Type B pancreatic cell (in vitro differentiated cells): ENCODE data around the gene TWIST2. TPM values are rescaled to one million over a fixed set of nuclear protein-coding genes. Genes with fewer than 3 reads are reported as not detected.

Source experiments
- DNase-seq: peaks from one replicate; pipeline ENCODE4 v3.0.0; 2021; ENCODE audit warnings: mixed read lengths; ENCODE audit not compliant: unreplicated experiment; ENCODE audit errors: extremely low spot score
- H3K27ac Mint-ChIP-seq: 2 replicates; pipeline ENCODE4 v1.8.0; 2021; ENCODE audit warnings: mild to moderate bottlenecking, mixed read lengths
- H3K27me3 Mint-ChIP-seq: 2 replicates; pipeline ENCODE4 v1.8.0; 2021; ENCODE audit warnings: mixed read lengths
- H3K36me3 Mint-ChIP-seq: 2 replicates; pipeline ENCODE4 v1.8.0; 2021; ENCODE audit warnings: mixed read lengths
- H3K4me1 Mint-ChIP-seq: one replicate; pipeline ENCODE4 v1.8.0; 2021; ENCODE audit warnings: mixed read lengths; ENCODE audit not compliant: unreplicated experiment
- H3K4me3 Mint-ChIP-seq: 2 replicates; pipeline ENCODE4 v1.8.0; 2021; ENCODE audit warnings: mild to moderate bottlenecking, mixed read lengths
- H3K9me3 Mint-ChIP-seq: 2 replicates; pipeline ENCODE4 v1.8.0; 2021; ENCODE audit warnings: mixed read lengths
- total RNA-seq: library from RNA; stranded (reverse); gene quantifications from 2 replicates; pipeline ENCODE4 v1.2.1, GENCODE V29; 2021; ENCODE audit warnings: low replicate concordance
- TF ChIP-seq, protein P1 (sequence below): fragments of 200-600 bp; sonication (generic); conservative IDR thresholded peaks from 2 replicates; pipeline ENCODE4 v1.5.0; 2021; ENCODE audit warnings: antibody characterized with exemption, mild to moderate bottlenecking

TWIST2 gene
- total RNA-seq, 1 donor from 2014 or later = 27.3 TPM

DNA sequence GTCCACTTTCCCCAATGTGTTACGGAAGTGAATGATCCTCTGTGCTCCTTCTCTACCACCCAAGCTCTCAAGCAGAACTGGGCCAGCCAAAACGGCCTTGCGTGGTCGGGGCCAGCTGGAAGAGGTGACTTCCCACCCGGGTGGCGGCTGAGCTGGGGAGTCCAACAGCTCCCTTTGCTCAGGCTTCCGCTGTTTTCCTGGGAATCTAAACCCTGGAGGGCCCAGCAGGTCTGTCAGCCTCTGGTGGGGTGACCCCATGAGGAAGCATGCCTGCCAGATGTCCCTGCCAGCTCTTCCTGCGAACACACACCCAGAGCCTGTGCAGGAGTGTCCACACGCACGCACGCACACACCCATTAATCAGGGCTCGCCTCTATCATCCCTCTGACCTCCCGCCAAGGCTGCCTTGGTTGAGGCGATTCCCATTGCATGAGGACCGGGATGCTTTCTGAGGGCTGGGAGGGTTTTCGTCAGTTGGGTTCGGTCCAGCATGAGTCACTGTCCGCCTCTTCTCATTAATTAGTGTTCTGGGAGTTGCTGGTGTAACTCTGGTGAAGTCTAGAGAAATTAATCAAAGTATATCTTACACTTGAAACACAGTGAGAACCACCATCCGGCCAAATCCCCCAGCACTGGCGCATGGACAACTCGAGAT is 90.6 kb downstream of the TWIST2 start:
- TF ChIP-seq, protein P1, sequence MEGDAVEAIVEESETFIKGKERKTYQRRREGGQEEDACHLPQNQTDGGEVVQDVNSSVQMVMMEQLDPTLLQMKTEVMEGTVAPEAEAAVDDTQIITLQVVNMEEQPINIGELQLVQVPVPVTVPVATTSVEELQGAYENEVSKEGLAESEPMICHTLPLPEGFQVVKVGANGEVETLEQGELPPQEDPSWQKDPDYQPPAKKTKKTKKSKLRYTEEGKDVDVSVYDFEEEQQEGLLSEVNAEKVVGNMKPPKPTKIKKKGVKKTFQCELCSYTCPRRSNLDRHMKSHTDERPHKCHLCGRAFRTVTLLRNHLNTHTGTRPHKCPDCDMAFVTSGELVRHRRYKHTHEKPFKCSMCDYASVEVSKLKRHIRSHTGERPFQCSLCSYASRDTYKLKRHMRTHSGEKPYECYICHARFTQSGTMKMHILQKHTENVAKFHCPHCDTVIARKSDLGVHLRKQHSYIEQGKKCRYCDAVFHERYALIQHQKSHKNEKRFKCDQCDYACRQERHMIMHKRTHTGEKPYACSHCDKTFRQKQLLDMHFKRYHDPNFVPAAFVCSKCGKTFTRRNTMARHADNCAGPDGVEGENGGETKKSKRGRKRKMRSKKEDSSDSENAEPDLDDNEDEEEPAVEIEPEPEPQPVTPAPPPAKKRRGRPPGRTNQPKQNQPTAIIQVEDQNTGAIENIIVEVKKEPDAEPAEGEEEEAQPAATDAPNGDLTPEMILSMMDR = no peak
- Mint-ChIP-seq H3K27ac (no peak overlapping the region), H3K4me1 (peaks cover 5% of the 10 kb centered on the region), H3K36me3 (no peaks in the 10 kb centered on the region), H3K9me3 (no peaks in the 10 kb centered on the region), H3K4me3 (no peak overlapping the region), H3K27me3 (peaks cover 10% of the 10 kb centered on the region)
- peak; percentile 60 for DNase-seq

DNA sequence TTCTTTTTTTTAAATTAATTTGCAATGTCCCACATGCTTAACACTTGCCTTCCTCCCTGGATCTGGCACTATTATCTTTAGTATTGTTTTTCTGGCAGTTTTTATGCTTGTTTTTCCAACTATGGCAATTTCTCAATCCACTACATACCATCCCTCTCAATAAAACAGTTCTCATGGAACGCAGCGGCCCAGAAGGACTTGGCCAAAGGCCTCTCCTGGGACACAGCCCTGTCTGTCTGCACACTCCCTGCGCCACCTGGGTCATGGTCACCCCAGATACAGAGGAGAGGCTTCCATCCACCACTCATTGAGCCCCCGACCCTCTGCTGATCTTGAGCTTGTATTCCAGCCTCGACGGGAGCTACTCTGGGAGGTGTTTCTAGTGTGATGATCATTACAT is 91.2 kb downstream of the TWIST2 start:
- Mint-ChIP-seq H3K36me3 (no peaks in the 10 kb centered on the region), H3K27me3 (peaks cover 9% of the 10 kb centered on the region)

DNA sequence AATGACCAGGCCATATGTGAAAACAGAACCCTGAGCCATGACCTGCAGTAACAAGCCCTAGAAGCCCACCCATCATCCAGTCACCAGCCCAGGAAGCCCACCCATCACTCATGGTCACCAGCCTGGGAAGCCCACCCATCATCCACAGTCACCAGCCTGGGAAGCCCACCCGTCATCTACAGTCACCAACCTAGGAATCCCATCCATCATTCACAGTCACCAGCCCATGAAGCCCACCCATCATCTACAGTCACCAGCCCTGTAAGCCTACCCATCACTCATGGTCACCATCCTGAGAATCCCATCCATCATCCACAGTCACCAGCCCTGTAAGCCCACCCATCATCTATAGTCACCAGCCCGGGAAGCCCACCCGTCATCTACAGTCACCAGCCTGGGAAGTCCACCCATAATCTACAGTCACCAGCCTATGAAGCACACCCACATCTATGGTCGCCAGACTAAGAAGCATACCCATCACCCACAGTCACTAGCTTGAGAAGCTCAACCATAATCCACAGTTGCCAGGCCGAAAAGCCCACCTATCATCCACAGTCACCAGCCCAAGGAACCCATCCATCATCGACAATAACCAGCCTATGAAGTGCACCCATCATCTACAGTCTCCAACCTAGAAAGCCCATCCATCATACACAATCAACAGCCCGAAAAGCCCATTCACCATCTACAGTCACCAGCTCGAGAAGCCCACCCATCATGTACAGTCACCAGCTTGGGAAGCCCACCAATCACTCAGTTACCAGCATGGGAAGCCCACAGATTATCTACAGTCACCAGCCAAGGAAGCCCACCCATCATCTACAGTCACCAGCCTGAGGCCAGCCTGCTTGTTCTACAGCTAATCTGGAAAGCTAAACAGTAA is 91.9 kb downstream of the TWIST2 start:
- peaks cover 5% of the 10 kb centered on the region for H3K4me1 Mint-ChIP-seq
- peak; percentile 31 for DNase-seq
- H3K27me3 Mint-ChIP-seq = peaks cover 4% of the 10 kb centered on the region
- H3K4me3 Mint-ChIP-seq = no peak overlapping the region
- H3K36me3 Mint-ChIP-seq = no peaks in the 10 kb centered on the region
- no peaks in the 10 kb centered on the region for H3K9me3 Mint-ChIP-seq
- TF ChIP-seq, protein P1 = no peak
- no peak overlapping the region for H3K27ac Mint-ChIP-seq

More for the DNA sequence above, 91.2 kb downstream of the TWIST2 start:
- peaks cover 5% of the 10 kb centered on the region for H3K4me1 Mint-ChIP-seq
- DNase-seq = peak; percentile 31
- TF ChIP-seq, protein P1 = no peak
- no peak overlapping the region for H3K27ac Mint-ChIP-seq
- no peaks in the 10 kb centered on the region for H3K9me3 Mint-ChIP-seq
- H3K4me3 Mint-ChIP-seq = no peak overlapping the region

DNA sequence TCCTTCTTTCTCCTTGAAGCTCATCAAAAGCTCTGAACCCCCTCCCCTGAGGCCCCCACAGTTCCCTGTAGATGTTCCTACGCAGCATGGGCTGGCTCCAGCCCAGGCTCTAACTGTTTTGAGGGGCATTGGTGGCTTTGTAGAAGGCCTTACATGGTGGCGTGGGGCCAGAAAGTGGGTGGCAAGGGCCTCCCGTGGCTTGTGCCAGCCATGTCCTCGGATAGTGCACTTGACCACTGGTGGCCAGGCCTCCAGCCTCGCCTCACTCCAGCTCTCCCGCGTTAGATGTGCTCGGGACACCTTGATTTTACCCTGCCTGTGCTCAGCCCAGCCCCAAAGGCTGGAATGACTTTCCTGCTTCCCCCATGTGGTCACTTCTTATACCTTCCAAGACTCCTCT is 92.9 kb downstream of the TWIST2 start:
- Mint-ChIP-seq H3K4me1 (peaks cover 5% of the 10 kb centered on the region), H3K27me3 (no peaks in the 10 kb centered on the region), H3K9me3 (no peaks in the 10 kb centered on the region), H3K36me3 (no peaks in the 10 kb centered on the region), H3K27ac (no peak overlapping the region), H3K4me3 (no peak overlapping the region)
- TF ChIP-seq, protein P1 = no peak
- DNase-seq = peak; percentile 55

DNA sequence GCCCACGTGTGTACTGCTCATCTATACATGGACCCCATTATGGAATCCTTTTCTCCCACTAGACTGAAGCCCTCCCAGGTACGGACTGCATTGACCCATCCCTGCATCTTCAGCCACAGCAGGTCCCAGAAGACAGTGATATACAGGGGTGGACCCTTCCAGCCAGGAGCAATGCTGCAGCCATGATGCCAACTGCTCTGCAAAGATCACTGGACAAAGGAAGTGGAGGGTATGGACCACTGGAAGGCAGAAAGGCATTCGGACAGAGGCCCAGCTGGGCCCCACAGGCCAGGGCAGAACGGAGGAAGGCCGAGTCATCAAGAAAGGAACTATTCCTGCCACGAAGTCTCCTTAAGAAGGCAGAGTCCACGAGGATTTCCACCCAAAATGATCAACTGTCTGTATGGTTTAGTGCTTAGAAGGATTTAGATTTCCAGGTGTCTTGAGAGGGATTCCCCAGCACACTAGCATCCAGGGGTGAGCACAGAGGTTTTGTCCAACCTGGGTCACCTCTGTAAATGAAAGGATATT is 93.4 kb downstream of the TWIST2 start:
- Mint-ChIP-seq H3K27ac (no peak overlapping the region), H3K27me3 (no peaks in the 10 kb centered on the region), H3K4me3 (no peak overlapping the region), H3K4me1 (peaks cover 5% of the 10 kb centered on the region), H3K36me3 (no peaks in the 10 kb centered on the region), H3K9me3 (no peaks in the 10 kb centered on the region)
- TF ChIP-seq, protein P1 = no peak
- peak; percentile 25 for DNase-seq
